ENCODE measurements around the gene ATP9A.

Gene ATP9A

GRCh38 chr20:51596668-51597388 is 171.4 kb downstream of the ATP9A start:
- no peak for DNase-seq (ENCODE audit: low spot score)

DNA sequence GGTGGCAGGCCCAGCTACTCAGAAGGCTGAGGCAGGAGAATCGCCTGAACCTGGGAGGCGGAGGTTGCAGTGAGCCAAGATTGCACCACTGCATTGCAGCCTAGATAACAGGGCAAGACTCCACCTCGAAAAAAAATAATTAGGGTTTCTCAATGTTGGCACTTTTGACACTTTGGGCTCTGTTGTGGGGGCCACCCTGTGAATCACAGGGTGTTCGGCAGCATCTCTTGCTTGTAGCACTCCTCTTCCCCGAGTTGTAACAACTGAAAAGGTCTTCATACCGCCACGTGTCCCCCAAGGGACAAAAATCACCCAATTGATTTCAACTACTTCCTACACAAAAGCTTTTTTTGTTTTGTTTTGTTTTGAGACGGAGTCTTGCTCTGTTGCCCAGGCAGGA is 172.4 kb downstream of the ATP9A start:
- no peak for DNase-seq (ENCODE audit: low spot score)

DNA sequence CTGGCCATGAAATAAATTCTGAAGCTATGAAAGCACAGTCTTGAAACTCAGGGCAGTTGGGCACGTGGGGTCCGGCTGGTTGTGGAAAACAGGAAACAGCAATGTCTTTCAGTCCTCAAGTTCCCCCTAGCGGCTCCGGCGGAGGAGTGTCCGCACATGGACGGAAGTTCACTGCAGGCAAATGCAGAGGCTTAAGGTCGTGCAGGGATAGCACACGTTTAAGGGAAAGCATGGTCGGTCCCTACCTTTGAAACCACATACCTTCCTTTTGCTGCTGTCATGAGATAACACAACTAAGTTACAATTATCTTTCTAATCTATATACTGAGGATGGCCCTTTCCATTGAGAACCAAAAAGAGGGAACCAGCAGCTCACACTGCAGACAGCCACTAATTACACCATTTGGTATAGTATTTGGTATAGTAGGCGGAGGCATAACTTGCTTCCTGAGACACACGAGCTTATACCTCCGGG is 173.1 kb downstream of the ATP9A start:
- DNase-seq (ENCODE audit: low spot score), result peak; percentile 92

DNA sequence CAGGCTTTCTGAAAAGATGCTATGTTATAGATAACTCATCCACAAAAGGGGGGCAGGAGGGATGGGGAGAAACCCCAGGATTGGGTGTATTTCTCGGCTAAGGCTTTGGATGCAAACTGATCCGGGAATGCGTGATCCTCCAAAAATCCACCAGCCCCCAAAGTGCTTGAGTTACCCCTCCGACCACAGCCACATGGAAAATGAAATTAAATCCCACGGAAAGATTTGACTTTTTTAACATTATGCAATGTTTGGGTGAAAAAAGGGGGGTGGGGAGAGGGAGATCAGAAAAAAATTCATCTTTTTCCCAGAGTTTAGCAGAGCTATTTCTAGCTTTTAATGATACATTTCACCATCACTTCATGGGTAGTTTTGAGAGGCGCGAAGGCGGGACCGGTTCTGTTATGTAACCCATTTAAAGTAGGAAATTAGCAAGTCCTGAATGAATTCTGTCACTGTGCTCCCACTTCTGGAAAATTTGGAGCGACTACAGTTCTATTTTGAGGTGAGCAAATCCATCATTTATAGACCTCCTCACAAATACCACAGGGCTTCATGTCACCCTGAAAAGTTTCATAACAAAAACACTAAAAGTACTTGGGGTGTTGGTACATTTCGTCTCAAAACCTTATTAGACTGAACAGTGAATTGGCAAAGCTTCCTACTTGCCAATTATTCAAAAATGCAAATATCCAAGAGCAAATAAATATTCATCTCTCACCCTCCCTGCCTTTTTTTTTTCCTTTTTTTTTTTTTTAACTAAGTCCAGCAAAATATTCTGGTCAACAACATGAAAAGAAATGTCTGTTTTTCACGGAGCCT is 173.7 kb downstream of the ATP9A start:
- no peak for DNase-seq (ENCODE audit: low spot score)

GRCh38 chr20:51593584-51593983 is 174.6 kb downstream of the ATP9A start:
- DNase-seq (ENCODE audit: low spot score), result no peak

DNA sequence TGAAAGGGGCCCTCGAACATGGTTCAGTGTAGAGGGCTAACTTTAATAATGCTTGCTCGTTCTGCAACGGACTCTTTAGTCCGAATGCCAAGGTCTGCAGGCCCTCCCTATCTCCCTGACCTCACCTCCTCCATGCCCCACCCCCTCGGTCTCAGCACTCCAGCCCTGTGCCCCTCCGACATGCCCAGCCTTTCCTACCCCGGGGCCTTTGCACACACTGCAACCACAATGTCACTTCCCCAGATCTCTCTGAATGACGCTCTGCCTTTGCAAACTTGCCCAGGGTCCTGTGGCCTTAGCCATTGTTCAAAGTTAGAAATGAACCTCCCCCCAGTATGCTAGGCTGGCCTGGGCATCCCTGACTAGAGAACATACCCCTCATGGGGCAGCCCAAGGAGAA is 175.6 kb downstream of the ATP9A start:
- no peak for DNase-seq (ENCODE audit: low spot score)

DNA sequence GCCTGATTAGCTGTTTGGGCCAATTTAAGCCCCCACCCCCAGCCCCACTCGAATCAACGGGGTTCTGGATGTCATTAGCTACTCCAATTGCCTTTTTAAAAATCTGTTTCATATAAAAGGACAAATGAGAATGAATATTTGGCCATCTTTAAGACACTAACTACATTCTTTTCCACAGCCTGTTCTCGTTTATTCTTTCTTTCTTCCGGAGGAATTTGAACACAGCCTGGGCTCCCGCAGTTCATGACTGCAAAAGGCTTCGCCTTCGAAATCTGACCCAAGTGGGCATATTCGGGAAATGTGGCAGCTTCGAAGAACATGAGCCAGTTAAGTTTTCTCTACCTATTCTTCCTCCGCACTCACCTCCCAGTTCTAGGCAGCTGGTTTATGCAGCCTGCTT is 176.3 kb downstream of the ATP9A start:
- no peak for DNase-seq (ENCODE audit: low spot score)

DNA sequence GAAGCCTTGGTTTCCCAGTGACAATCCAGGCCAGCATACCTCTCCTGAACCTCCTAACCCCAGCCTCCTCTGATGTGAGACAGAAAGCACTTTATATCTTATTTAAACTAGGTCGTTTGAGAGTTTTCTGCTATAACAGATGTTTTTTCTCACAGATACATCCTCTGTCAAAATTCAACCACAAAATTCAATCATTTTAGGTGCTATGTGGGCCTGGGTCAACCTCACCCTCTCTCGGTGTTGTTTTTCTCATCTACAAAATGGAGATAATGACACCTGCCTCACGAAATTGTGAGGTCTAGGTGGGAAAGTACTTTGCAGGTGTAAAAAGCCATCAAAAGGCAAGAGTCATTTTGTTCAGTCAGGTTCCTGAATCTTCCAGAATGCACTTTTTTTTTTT is 179.4 kb downstream of the ATP9A start:
- DNase-seq (ENCODE audit: low spot score), result no peak

- no peak for DNase-seq (ENCODE audit: low spot score)
Observed at GRCh38 chr20:51587145-51587544, 181.0 kb downstream of the ATP9A start.

GRCh38 chr20:51586005-51586440 is 182.2 kb downstream of the ATP9A start:
- no peak for DNase-seq (ENCODE audit: low spot score)

GRCh38 chr20:51585148-51585547 is 183.0 kb downstream of the ATP9A start:
- no peak for DNase-seq (ENCODE audit: low spot score)

GRCh38 chr20:51584737-51585136 is 183.5 kb downstream of the ATP9A start:
- DNase-seq (ENCODE audit: low spot score), result no peak

- DNase-seq (ENCODE audit: low spot score), result no peak
Observed at GRCh38 chr20:51584116-51584515, 184.1 kb downstream of the ATP9A start.

GRCh38 chr20:51583499-51583898 is 184.7 kb downstream of the ATP9A start:
- no peak for DNase-seq (ENCODE audit: low spot score)

DNA sequence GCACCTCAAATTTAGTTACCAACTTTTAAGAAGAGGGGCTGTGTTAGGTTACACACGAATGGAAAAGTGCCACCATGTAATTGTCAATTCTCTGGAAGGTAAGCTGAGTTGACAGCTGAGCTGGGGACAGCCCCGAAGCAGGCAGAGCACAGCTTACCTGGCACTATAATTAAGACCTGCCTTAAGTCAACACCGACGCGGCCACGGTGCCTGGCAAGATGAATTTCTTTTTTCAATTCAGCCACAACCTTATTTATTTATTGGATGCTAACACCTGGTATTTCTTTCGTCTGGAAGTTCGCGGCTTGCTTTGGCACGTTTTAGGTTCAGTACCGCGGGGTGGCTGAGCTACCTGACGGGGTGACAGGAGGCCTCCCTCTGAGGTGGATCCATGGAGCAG is 185.1 kb downstream of the ATP9A start:
- DNase-seq (ENCODE audit: low spot score), result no peak

- no peak for DNase-seq (ENCODE audit: low spot score)
Observed at GRCh38 chr20:51581571-51581970, 186.6 kb downstream of the ATP9A start.

DNA sequence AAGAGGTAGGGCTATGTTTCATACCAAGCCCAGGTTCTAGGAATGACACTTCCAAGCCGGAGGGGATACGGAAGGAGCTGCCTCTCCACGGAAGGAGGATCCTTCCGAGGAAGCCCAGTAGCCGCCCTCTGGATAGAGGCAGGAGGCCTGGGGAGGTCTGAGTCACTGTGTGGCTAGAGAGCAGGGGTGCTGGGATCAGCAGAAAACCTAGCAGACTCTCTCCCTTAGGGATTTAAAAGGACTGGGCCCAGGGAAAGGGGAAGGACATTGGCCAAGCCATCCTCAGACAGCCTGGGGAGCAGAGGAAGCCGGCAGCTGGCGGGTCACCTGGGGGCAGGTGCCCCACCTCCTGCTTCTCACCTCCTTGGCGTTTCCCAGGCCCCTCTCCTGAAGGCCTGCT is 189.1 kb downstream of the ATP9A start:
- no peak for DNase-seq (ENCODE audit: low spot score)

DNA sequence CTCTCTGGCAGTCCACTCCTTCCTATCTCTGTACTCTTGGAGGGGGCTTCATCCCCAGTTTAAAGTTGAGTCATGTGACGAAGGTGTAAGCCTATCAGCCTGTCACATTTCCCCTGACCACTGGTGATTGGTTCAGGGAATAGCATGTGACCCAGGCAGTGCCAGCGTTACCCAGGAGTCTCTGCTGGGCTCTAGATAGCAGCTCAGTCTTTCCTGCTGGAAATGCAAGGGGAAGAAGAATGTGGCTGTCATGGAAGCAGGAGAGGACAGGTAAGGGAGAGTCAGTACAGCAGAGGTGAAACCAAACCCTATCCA is 190.1 kb downstream of the ATP9A start:
- no peak for DNase-seq (ENCODE audit: low spot score)

- DNase-seq (ENCODE audit: low spot score), result no peak
Observed at GRCh38 chr20:51577432-51578144, 190.6 kb downstream of the ATP9A start.

- no peak for DNase-seq (ENCODE audit: low spot score)
Observed at GRCh38 chr20:51575486-51575885, 192.7 kb downstream of the ATP9A start.

- no peak for DNase-seq (ENCODE audit: low spot score)
Observed at GRCh38 chr20:51574248-51575033, 193.7 kb downstream of the ATP9A start.

DNA sequence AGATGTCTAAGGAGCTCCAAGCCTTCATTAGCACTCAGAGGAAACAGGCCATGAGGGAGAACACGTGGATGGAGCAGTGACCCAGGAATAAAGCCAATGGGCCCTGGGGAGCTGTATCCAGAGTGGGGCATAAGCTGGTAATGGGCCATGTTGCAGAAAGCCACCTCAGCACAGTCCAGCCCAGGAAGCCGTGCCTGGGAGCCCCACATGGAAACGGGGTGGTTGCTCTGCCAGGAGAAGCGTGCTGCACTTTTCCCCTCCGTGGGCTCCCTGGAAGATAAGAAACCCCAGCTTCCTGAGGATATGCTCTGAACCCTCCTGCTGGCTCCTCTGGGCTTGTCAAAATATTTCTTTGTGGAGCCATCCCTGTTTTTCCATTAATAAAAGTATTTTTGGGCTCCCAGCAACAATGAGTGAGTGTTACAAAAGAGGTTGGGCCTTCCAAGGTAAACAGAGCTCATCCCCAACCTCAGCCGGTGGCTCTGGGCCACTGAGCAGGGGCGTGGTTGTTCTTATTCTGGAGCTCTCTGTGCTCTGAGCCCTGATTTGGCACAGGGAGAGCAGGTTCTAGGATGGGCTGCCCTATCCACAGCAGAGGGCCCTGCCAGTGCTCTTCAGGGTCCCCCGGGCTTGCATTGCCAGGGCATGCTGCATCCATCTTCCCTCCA is 194.5 kb downstream of the ATP9A start:
- no peak for DNase-seq (ENCODE audit: low spot score)

Data from HuH-7 (cell line).